Suprapubic skin (tissue), 4 donors: ENCODE results near the gene C3orf22. TPM values are rescaled to one million over a fixed set of nuclear protein-coding genes. Genes with fewer than 3 reads are reported as not detected.

Experiments
- DNase-seq, 2 donors: peaks; one replicate each; pipeline ENCODE4 v3.0.0-alpha.2; 2019; ENCODE audit warnings: low spot score in 2 of 2
- H3K27ac ChIP-seq: fragments of 200-600 bp; sonication (generic); one replicate; pipeline ENCODE4 v1.5.1; 2019
- H3K27me3 ChIP-seq: fragments of 200-600 bp; sonication (generic); one replicate; pipeline ENCODE4 v1.5.1; 2019
- H3K36me3 ChIP-seq: fragments of 200-600 bp; sonication (generic); one replicate; pipeline ENCODE4 v1.5.1; 2019
- H3K4me1 ChIP-seq: fragments of 200-600 bp; sonication (generic); one replicate; pipeline ENCODE4 v1.5.1; 2019
- H3K4me3 ChIP-seq: fragments of 200-600 bp; sonication (generic); one replicate; pipeline ENCODE4 v1.5.1; 2019; ENCODE audit warnings: mild to moderate bottlenecking
- H3K9me3 ChIP-seq: fragments of 200-600 bp; sonication (generic); one replicate; pipeline ENCODE4 v1.5.1; 2019
- CTCF ChIP-seq, 2 donors: fragments of 200-600 bp in 1 of 2; fragments of 450-650 bp in 1 of 2; sonication (generic) in 1 of 2; IDR thresholded peaks; one replicate each; pipeline ENCODE4 v1.5.1; 2016 to 2019; ENCODE audit warnings: antibody characterized with exemption in 2 of 2, mild to moderate bottlenecking in 1 of 2, moderate library complexity in 1 of 2
- EP300 ChIP-seq: sonication (generic); formaldehyde crosslinking; IDR thresholded peaks from one replicate; pipeline ENCODE4 v1.6.1; 2017; ENCODE audit warnings: antibody characterized with exemption
- POLR2A ChIP-seq, 2 donors: fragments of 450-650 bp; IDR thresholded peaks; one replicate each; pipeline ENCODE4 v1.6.1; 2017; ENCODE audit warnings: antibody characterized with exemption in 2 of 2, mild to moderate bottlenecking in 2 of 2, moderate library complexity in 2 of 2
- POLR2AphosphoS5 ChIP-seq, 3 donors: sonication (generic); formaldehyde crosslinking; IDR thresholded peaks; one replicate each; pipeline ENCODE4 v1.6.1; 2017; ENCODE audit warnings: antibody characterized with exemption in 3 of 3
- WGBS: methylation state at CpG from one replicate; pipeline ENCODE4 v1.1.5; 2018; 5-methylcytosine and 5-hydroxymethylcytosine counted together
- total RNA-seq, 4 donors: library from RNA; depleted of rRNA; stranded (reverse); fragments of >200 nt; gene quantifications; one replicate each; pipeline ENCODE4 v1.1.0, GENCODE V29; 2016

The C3orf22 gene
- total RNA-seq, 4 donors from 2014 or later = not detected

- TF ChIP-seq POLR2A (IDR thresholded peaks at IDR 0.05) = no peak
- no peak for TF ChIP-seq POLR2AphosphoS5 (IDR thresholded peaks at IDR 0.05)
- no peak for TF ChIP-seq CTCF (IDR thresholded peaks at IDR 0.05)
- no peak for TF ChIP-seq EP300
- H3K9me3 ChIP-seq = no peaks in the 10 kb centered on the region
- peaks cover 40% of the 10 kb centered on the region for H3K27me3 ChIP-seq
- H3K27ac ChIP-seq = no peak overlapping the region
- DNase-seq = no peak
- H3K36me3 ChIP-seq = no peaks in the 10 kb centered on the region
- H3K4me1 ChIP-seq = no peaks in the 10 kb centered on the region
- no peak overlapping the region for H3K4me3 ChIP-seq
Measured at GRCh38 chr3:126533506-126533905, 25.2 kb downstream of the C3orf22 start.

- no peak overlapping the region for H3K4me3 ChIP-seq
- H3K4me1 ChIP-seq = no peaks in the 10 kb centered on the region
- WGBS = 43% methylated on average over 1 of the region's 6 CpGs
- peaks cover 17% of the 10 kb centered on the region for H3K27me3 ChIP-seq
- no peaks in the 10 kb centered on the region for H3K9me3 ChIP-seq
- H3K36me3 ChIP-seq = no peaks in the 10 kb centered on the region
- TF ChIP-seq POLR2AphosphoS5 (IDR thresholded peaks at IDR 0.05) (no peak), EP300 (no peak), CTCF (IDR thresholded peaks at IDR 0.05) (no peak), POLR2A (IDR thresholded peaks at IDR 0.05) (no peak)
- no peak overlapping the region for H3K27ac ChIP-seq
- no peak for DNase-seq
Measured at GRCh38 chr3:126531051-126531330, 27.7 kb downstream of the C3orf22 start.

- no peak for TF ChIP-seq EP300
- no peak for TF ChIP-seq POLR2AphosphoS5 (IDR thresholded peaks at IDR 0.05)
- no peak for TF ChIP-seq CTCF (IDR thresholded peaks at IDR 0.05)
- TF ChIP-seq POLR2A (IDR thresholded peaks at IDR 0.05) = no peak
- Histone ChIP-seq H3K27ac (no peak overlapping the region), H3K9me3 (no peaks in the 10 kb centered on the region), H3K36me3 (no peaks in the 10 kb centered on the region), H3K4me1 (no peaks in the 10 kb centered on the region), H3K27me3 (peaks cover 11% of the 10 kb centered on the region), H3K4me3 (no peak overlapping the region)
- 80% methylated on average over 1 of the region's 18 CpGs for WGBS
- no peak for DNase-seq
Measured at GRCh38 chr3:126530171-126531050, 28.3 kb downstream of the C3orf22 start.

GRCh38 chr3:126529585-126530170, 29.1 kb downstream of the C3orf22 start:
- WGBS = 55% methylated on average over 5 of the region's 7 CpGs
- Histone ChIP-seq H3K27ac (no peak overlapping the region), H3K36me3 (no peaks in the 10 kb centered on the region), H3K4me3 (no peak overlapping the region), H3K9me3 (no peaks in the 10 kb centered on the region), H3K27me3 (peaks cover 11% of the 10 kb centered on the region), H3K4me1 (peaks cover 1% of the 10 kb centered on the region)
- no peak for DNase-seq
- no peak for TF ChIP-seq POLR2AphosphoS5 (IDR thresholded peaks at IDR 0.05)
- no peak for TF ChIP-seq EP300
- TF ChIP-seq CTCF (IDR thresholded peaks at IDR 0.05) = no peak
- no peak for TF ChIP-seq POLR2A (IDR thresholded peaks at IDR 0.05)

GRCh38 chr3:126528800-126529541, 29.8 kb downstream of the C3orf22 start:
- no peaks in the 10 kb centered on the region for H3K36me3 ChIP-seq
- H3K27ac ChIP-seq = no peak overlapping the region
- H3K9me3 ChIP-seq = no peaks in the 10 kb centered on the region
- WGBS = 68% methylated on average over 9 of the region's 14 CpGs
- H3K4me1 ChIP-seq = peaks cover 8% of the 10 kb centered on the region
- TF ChIP-seq EP300 (no peak), POLR2A (IDR thresholded peaks at IDR 0.05) (no peak), POLR2AphosphoS5 (IDR thresholded peaks at IDR 0.05) (no peak), CTCF (IDR thresholded peaks at IDR 0.05) (no peak)
- no peak for DNase-seq
- no peak overlapping the region for H3K4me3 ChIP-seq
- peaks cover 13% of the 10 kb centered on the region for H3K27me3 ChIP-seq
